KMS-11 (cell line): ENCODE results near the gene ARPP19.

ENCODE experiments used
- H2AFZ ChIP-seq: fragments of 200-600 bp; sonication (generic); 2 replicates; pipeline ENCODE4 v1.6.1; 2016; ENCODE audit warnings: antibody characterized with exemption, mixed run types, low read depth
- H3K27ac ChIP-seq: fragments of 200-600 bp; sonication (generic); 2 replicates; pipeline ENCODE4 v1.6.1; 2016; ENCODE audit warnings: mild to moderate bottlenecking, mixed run types
- H3K27me3 ChIP-seq: fragments of 200-600 bp; sonication (generic); 2 replicates; pipeline ENCODE4 v1.6.1; 2017; ENCODE audit warnings: mild to moderate bottlenecking, low read depth, mixed run types, moderate library complexity; ENCODE audit not compliant: insufficient read depth
- H3K36me3 ChIP-seq: fragments of 200-600 bp; sonication (generic); 2 replicates; pipeline ENCODE4 v1.6.1; 2017; ENCODE audit warnings: mild to moderate bottlenecking, mixed run types; ENCODE audit not compliant: insufficient read depth
- H3K4me1 ChIP-seq: fragments of 200-600 bp; sonication (generic); 2 replicates; pipeline ENCODE4 v1.6.1; 2016; ENCODE audit warnings: mild to moderate bottlenecking, low read depth, mixed run types; ENCODE audit not compliant: poor library complexity, severe bottlenecking
- H3K4me2 ChIP-seq: fragments of 200-600 bp; sonication (generic); 2 replicates; pipeline ENCODE4 v1.7.0; 2016; ENCODE audit warnings: mild to moderate bottlenecking, mixed run types
- H3K4me3 ChIP-seq: fragments of 200-600 bp; sonication (generic); IDR thresholded peaks from 2 replicates; pipeline ENCODE4 v1.6.1; 2017; ENCODE audit warnings: low read depth, low read length, mixed read lengths; ENCODE audit not compliant: insufficient read depth
- H3K79me2 ChIP-seq: fragments of 200-600 bp; sonication (generic); 2 replicates; pipeline ENCODE4 v1.6.1; 2016; ENCODE audit warnings: low read depth, mixed run types; ENCODE audit not compliant: insufficient read depth
- H3K9ac ChIP-seq: fragments of 200-600 bp; sonication (generic); 2 replicates; pipeline ENCODE4 v1.6.1; 2016; ENCODE audit warnings: mild to moderate bottlenecking, mixed run types
- H4K20me1 ChIP-seq: fragments of 200-600 bp; sonication (generic); 2 replicates; pipeline ENCODE4 v1.6.1; 2016; ENCODE audit warnings: mild to moderate bottlenecking, mixed run types; ENCODE audit not compliant: insufficient read depth
- TF ChIP-seq, protein P1 (sequence below): fragments of 200-600 bp; sonication (generic); conservative IDR thresholded peaks from 2 replicates; pipeline ENCODE4 v1.6.1; 2017; ENCODE audit warnings: low read depth, mild to moderate bottlenecking, antibody characterized with exemption, low read length, moderate library complexity, mixed read lengths

The ARPP19 gene

DNA sequence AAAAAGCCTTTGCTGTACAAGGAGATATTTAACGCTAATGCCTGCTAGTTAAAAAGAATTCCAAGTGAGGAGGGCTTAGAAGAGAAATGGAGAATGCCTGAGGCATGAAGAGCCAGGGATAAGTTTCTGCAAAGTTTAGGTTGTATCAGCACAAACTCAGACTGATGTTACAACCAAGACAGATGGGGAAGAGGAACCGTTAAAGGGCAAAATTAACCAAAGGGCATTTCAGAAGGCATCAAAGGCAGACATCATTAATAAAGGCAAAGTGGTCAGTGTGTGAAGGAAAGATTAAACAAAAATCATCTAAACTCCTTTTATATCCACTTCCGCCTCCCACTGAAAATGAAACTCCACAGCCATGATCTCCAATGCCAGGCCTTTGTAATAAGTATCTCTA lies 47.1 kb downstream of the ARPP19 start:
- Histone ChIP-seq H2AFZ (no peak overlapping the region), H3K4me2 (no peak overlapping the region), H3K36me3 (no peaks in the 10 kb centered on the region; the same call in 1 of the 2 replicates), H3K4me3 (no peak overlapping the region), H4K20me1 (no peaks in the 10 kb centered on the region; the same call in 1 of the 2 replicates), H3K4me1 (peaks cover 75% of the 10 kb centered on the region), H3K27me3 (no peaks in the 10 kb centered on the region), H3K9ac (no peak overlapping the region), H3K27ac (no peak overlapping the region), H3K79me2 (peaks cover 88% of the 10 kb centered on the region)
- TF ChIP-seq, protein P1, sequence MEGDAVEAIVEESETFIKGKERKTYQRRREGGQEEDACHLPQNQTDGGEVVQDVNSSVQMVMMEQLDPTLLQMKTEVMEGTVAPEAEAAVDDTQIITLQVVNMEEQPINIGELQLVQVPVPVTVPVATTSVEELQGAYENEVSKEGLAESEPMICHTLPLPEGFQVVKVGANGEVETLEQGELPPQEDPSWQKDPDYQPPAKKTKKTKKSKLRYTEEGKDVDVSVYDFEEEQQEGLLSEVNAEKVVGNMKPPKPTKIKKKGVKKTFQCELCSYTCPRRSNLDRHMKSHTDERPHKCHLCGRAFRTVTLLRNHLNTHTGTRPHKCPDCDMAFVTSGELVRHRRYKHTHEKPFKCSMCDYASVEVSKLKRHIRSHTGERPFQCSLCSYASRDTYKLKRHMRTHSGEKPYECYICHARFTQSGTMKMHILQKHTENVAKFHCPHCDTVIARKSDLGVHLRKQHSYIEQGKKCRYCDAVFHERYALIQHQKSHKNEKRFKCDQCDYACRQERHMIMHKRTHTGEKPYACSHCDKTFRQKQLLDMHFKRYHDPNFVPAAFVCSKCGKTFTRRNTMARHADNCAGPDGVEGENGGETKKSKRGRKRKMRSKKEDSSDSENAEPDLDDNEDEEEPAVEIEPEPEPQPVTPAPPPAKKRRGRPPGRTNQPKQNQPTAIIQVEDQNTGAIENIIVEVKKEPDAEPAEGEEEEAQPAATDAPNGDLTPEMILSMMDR: no peak

DNA sequence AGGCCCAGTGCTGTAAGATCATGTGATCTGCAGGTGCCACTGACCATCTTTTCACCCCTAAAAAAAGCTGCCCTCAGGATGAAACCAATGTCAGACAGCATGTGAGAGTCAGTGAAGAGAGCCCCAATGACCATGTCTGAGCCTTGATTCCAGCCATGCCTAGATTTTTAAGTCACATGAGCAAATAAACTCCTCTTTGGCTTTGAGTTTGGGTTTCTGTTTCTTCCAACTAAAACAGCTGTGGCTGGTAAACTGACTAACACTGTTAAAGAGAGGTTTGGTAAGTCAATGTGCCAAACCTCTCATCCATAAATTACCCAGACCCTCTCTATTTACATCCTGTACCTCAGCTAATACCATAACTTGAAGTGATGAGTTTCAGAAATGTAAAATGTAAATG lies 48.4 kb downstream of the ARPP19 start:
- no peaks in the 10 kb centered on the region for H3K27me3 ChIP-seq
- H4K20me1 ChIP-seq: peaks cover 3% of the 10 kb centered on the region; the same call in 1 of the 2 replicates
- peaks cover 88% of the 10 kb centered on the region for H3K79me2 ChIP-seq
- no peak overlapping the region for H3K9ac ChIP-seq
- H3K27ac ChIP-seq: no peak overlapping the region
- H3K36me3 ChIP-seq: no peaks in the 10 kb centered on the region
- no peak overlapping the region for H2AFZ ChIP-seq
- TF ChIP-seq, protein P1: no peak
- no peak overlapping the region for H3K4me3 ChIP-seq
- peak overlapping the region; percentile 49; the same call in 1 of the 2 replicates for H3K4me2 ChIP-seq
- H3K4me1 ChIP-seq: peaks cover 64% of the 10 kb centered on the region

DNA sequence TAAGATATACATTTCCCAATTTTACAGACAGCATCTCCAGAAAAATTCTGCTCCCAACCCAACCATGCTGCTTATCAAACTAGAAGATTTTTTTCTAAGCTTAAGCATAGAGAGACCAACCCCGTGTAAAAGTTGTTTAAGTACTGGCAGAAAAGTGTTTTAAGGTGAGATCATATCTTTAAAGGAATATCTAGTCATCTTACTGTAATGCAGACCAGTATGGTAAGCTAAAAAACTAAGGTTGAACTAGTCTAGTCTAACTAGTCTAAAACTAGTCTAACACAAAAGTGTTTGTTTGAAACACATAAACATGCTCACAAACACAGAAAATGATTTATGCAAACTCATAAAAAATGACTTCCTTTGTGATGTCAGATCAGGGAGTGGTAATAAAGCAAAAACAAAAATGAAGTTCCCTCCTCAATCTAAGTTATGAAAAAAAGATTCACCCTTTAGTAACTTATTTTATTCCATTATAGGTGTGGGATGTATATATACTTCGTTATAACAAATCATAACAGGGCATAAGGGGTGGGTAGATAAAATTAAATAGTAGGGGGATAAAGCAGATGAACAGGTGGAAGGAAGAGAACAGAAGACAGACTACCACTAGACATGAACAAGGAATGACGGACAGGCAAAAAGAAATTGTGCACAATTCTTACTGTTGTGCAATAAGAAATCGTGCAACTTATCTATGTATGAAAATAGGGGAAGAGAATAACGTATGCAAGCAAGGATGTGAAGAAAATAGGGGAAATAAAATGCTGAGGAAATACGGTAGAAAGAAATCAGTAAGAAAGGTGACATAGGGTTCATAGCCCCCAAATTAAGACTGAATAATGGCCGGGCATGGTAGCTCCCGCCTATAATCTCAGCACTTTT lies 50.1 kb downstream of the ARPP19 start:
- Histone ChIP-seq H3K4me2 (no peak overlapping the region), H3K4me1 (peaks cover 67% of the 10 kb centered on the region), H4K20me1 (peaks cover 4% of the 10 kb centered on the region; the same call in 1 of the 2 replicates)

DNA sequence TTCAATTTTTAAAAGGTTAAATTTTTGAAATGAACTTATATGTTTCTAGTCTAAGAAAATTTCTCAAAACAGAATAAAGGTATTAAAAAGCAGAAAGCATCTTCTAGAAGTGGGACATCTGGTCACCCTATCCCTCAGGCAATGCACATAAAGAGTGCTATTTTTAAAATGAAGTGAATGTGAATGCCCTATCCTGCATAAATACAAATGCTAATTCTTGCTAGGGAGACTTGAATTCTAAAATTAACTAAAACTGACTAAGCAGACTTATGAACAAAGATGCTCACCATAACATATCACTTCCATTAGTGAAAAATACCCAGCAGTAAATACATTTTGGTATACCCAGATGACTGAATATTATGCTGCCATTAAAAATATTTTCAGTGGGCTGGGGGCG lies 51.8 kb downstream of the ARPP19 start:
- H3K27me3 ChIP-seq: no peaks in the 10 kb centered on the region
- no peak overlapping the region for H3K9ac ChIP-seq
- no peak overlapping the region for H2AFZ ChIP-seq
- no peak overlapping the region for H3K27ac ChIP-seq
- TF ChIP-seq, protein P1: no peak
- no peak overlapping the region for H3K4me2 ChIP-seq
- H3K4me3 ChIP-seq: no peak overlapping the region
- peaks cover 50% of the 10 kb centered on the region for H3K4me1 ChIP-seq
- H3K79me2 ChIP-seq: peaks cover 80% of the 10 kb centered on the region
- H3K36me3 ChIP-seq: no peaks in the 10 kb centered on the region
- peaks cover 4% of the 10 kb centered on the region; the same call in 1 of the 2 replicates for H4K20me1 ChIP-seq

More for the DNA sequence above, 50.1 kb downstream of the ARPP19 start:
- H3K27me3 ChIP-seq: no peaks in the 10 kb centered on the region
- no peaks in the 10 kb centered on the region for H3K36me3 ChIP-seq
- H3K79me2 ChIP-seq: peaks cover 89% of the 10 kb centered on the region
- H2AFZ ChIP-seq: no peak overlapping the region
- TF ChIP-seq, protein P1: no peak
- H3K9ac ChIP-seq: no peak overlapping the region
- H3K4me3 ChIP-seq: no peak overlapping the region
- no peak overlapping the region for H3K27ac ChIP-seq
